NB4 (cell line): ENCODE results near the gene IFI16.

Experiments
- DNase-seq: peaks from one replicate; pipeline ENCODE4 v3.0.0; 2010; ENCODE audit warnings: low read depth
- H3K4me3 ChIP-seq: one replicate; pipeline ENCODE4 v1.5.1; 2011; ENCODE audit warnings: mild to moderate bottlenecking, low read depth, low read length, moderate library complexity
- MYC ChIP-seq: IDR thresholded peaks from 2 replicates; pipeline ENCODE4 v1.6.1; 2011; ENCODE audit warnings: low read depth, low read length
- POLR2A ChIP-seq: IDR thresholded peaks from 2 replicates; pipeline ENCODE4 v1.6.1; 2011; ENCODE audit warnings: mild to moderate bottlenecking; ENCODE audit not compliant: insufficient read length; ENCODE audit errors: extremely low read depth
- TF ChIP-seq, protein P1 (sequence below): IDR thresholded peaks from 2 replicates; pipeline ENCODE4 v1.6.1; 2011; ENCODE audit warnings: low read depth, low read length
- TF ChIP-seq, protein P2 (sequence below): IDR thresholded peaks from one replicate; pipeline ENCODE4 v1.5.1; 2012; ENCODE audit warnings: low read depth, low read length

Gene IFI16

DNA sequence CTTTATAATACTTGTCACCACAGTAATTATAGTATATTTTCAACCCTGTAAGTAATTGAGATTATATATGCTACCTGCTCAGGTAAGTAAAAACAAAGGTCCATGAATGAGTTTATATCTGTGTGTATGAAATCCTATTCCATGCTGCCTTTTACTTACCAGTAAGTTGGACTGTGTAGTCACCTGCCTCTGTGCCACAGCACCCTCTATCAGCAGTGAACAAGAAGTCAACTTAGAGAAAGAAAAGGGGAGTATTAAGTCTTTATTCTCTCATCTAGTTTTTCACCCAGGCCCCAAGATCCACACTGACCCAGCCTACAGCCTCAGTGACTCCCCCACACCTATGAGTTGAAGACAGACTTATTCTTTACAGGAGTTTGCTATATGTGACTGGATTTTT lies 36.9 kb upstream of the IFI16 start:
- DNase-seq = peak; percentile 71
- TF ChIP-seq MYC (no peak), POLR2A (no peak)
- TF ChIP-seq, protein P1, sequence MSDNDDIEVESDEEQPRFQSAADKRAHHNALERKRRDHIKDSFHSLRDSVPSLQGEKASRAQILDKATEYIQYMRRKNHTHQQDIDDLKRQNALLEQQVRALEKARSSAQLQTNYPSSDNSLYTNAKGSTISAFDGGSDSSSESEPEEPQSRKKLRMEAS = no peak
- TF ChIP-seq, protein P2, sequence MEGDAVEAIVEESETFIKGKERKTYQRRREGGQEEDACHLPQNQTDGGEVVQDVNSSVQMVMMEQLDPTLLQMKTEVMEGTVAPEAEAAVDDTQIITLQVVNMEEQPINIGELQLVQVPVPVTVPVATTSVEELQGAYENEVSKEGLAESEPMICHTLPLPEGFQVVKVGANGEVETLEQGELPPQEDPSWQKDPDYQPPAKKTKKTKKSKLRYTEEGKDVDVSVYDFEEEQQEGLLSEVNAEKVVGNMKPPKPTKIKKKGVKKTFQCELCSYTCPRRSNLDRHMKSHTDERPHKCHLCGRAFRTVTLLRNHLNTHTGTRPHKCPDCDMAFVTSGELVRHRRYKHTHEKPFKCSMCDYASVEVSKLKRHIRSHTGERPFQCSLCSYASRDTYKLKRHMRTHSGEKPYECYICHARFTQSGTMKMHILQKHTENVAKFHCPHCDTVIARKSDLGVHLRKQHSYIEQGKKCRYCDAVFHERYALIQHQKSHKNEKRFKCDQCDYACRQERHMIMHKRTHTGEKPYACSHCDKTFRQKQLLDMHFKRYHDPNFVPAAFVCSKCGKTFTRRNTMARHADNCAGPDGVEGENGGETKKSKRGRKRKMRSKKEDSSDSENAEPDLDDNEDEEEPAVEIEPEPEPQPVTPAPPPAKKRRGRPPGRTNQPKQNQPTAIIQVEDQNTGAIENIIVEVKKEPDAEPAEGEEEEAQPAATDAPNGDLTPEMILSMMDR = peak; percentile 42
- no peak overlapping the region for H3K4me3 ChIP-seq

DNA sequence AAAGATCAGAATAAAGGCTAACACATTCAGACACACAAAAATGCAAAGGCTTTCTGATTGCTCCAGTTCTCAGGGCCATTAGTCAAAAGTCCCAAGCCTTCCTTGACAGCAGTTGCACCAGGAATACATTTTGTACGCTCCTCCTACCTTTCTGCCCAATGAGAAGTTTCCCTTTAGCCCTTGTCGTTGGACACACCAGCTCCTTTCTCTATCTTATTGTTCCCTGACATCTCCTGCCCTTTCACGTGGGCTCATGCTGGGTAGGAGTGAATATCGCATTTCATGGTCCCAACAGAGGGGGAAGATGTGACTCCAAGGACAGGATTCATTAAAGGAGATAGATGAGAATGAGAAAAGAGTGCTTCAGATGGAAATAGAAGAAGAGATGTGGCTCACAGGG lies 33.5 kb upstream of the IFI16 start:
- TF ChIP-seq MYC (no peak), POLR2A (no peak)
- TF ChIP-seq, protein P2 = no peak
- TF ChIP-seq, protein P1 = no peak
- H3K4me3 ChIP-seq = no peak overlapping the region
- DNase-seq = no peak

DNA sequence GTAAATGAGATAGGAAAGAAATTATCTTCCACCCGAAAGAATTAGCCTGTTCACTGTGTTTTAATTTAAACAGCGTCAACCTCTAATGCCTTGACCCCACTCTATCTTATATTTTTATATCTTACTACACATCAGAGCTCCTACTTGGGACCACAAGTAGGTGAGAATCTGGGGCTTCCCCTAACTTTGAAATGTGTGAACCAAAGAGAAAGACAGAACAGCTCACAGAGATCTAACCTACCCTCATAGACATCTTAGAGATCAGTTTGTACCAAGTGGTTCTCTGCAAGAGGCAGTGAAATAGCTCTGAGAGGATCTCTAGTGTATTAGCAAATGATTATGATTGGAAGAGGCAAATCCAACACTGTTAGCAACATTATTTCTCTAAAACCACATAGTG lies 31.0 kb upstream of the IFI16 start:
- H3K4me3 ChIP-seq = no peak overlapping the region
- DNase-seq = no peak
- TF ChIP-seq, protein P2 = no peak
- TF ChIP-seq MYC = no peak
- no peak for TF ChIP-seq POLR2A
- TF ChIP-seq, protein P1 = no peak

DNA sequence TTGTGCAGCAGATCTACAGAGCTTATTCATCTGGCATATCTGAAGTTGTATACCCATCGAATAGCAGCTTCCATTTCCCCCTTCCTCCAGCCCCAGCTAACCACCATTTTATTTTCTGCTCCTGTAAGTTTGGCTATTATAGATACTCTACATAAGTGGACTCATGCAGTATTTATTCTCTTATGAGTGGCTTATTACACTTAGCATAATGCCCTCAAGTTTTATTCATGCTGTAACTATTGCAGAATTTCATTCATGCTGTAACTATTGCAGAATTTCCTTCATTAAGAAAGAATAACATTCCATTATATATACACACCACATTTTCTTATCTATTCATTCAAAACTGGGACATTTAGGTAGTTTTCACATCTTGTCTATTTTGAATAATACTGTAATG lies 30.5 kb upstream of the IFI16 start:
- no peak overlapping the region for H3K4me3 ChIP-seq
- no peak for DNase-seq
- TF ChIP-seq, protein P2 = no peak
- TF ChIP-seq, protein P1 = no peak
- no peak for TF ChIP-seq MYC
- no peak for TF ChIP-seq POLR2A

DNA sequence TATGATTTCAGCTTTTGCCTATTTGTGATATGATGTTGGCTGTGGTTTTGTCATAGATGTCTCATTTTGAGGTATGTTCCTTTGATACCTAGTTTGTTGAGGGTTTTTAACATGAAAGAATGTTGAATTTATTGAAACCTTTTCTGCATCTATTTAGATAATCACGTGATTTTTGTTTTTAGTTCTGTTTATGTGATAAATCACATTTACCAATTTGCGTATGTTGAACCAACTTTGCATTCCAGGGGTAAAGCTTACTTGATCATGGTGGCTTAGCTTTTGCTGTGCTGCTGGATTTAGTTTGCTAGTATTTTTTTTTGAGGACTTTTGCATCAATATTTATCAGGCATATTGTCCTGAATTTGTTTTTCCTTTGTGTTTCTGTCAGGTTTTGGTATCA lies 26.5 kb upstream of the IFI16 start:
- DNase-seq = no peak
- no peak for TF ChIP-seq MYC
- TF ChIP-seq, protein P1 = no peak
- TF ChIP-seq POLR2A = no peak
- TF ChIP-seq, protein P2 = no peak
- no peak overlapping the region for H3K4me3 ChIP-seq

DNA sequence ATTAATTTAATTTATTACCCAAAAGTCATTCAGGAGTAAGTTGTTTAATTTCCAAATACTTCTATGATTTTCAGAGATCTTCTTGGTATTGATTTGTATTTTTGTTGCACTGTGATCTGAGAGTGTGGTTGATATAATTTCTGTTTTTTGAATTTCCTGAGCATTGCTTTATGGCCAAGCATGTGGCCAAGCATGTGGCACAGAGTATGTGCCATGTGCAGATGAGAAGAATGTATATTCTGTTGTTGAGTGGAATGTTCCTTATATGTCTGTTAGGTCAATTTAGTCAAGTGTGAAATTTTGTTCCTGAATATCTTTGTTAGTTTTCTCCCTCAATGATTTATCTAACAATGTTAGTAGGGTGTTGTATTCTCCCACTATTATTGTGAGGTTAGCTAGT lies 25.3 kb upstream of the IFI16 start:
- no peak overlapping the region for H3K4me3 ChIP-seq
- TF ChIP-seq, protein P1 = no peak
- DNase-seq = no peak
